COLO668 (cell line): ENCODE data around the gene DDIT3.
A peak's percentile ranks its signal among the peaks of the same experiment; 100 is the strongest.

ENCODE experiments used
- DNase-seq: peaks from one replicate; lab custom pipeline; 2025; ENCODE audit not compliant: unreplicated experiment; lab: John Stamatoyannopoulos, UW

Gene DDIT3

GRCh38 chr12:57487597-57488401 lies 32.5 kb downstream of the DDIT3 start, which contains the start of gene MARS1:
Gene MARS1, plus strand, starts transcription at chr12:57488068. Its CDS starts 23 bp downstream, at chr12:57488091.
- DNase-seq: peak; percentile 89

- no peak for DNase-seq
Measured at GRCh38 chr12:57487055-57487596, 33.2 kb downstream of the DDIT3 start.

- DNase-seq: no peak
Measured at GRCh38 chr12:57485695-57486094, 34.6 kb downstream of the DDIT3 start.

- DNase-seq: no peak
Measured at GRCh38 chr12:57483466-57483865, 36.8 kb downstream of the DDIT3 start.

GRCh38 chr12:57481671-57482070 lies 38.6 kb downstream of the DDIT3 start:
- DNase-seq: no peak

GRCh38 chr12:57479376-57480115 lies 40.8 kb downstream of the DDIT3 start, which contains the start of gene ARHGAP9:
Gene ARHGAP9, minus strand, starts transcription at chr12:57479866. Its CDS starts 460 bp downstream, at chr12:57479406.
- DNase-seq: no peak

GRCh38 chr12:57479043-57479375 lies 41.3 kb downstream of the DDIT3 start:
- no peak for DNase-seq

- DNase-seq: no peak
Measured at GRCh38 chr12:57477710-57478681, 42.3 kb downstream of the DDIT3 start.

- no peak for DNase-seq
Measured at GRCh38 chr12:57476993-57477709, 43.2 kb downstream of the DDIT3 start.

- no peak for DNase-seq
Measured at GRCh38 chr12:57476162-57476992, 43.9 kb downstream of the DDIT3 start.

GRCh38 chr12:57475271-57476161 lies 44.8 kb downstream of the DDIT3 start:
- no peak for DNase-seq

GRCh38 chr12:57474862-57475261 lies 45.5 kb downstream of the DDIT3 start:
- DNase-seq: no peak

GRCh38 chr12:57474430-57474829 lies 45.9 kb downstream of the DDIT3 start:
- no peak for DNase-seq

- DNase-seq: no peak
Measured at GRCh38 chr12:57473886-57474285, 46.4 kb downstream of the DDIT3 start.

- DNase-seq: no peak
Measured at GRCh38 chr12:57473392-57473791, 46.9 kb downstream of the DDIT3 start.

- no peak for DNase-seq
Measured at GRCh38 chr12:57472391-57472790, 47.9 kb downstream of the DDIT3 start.

GRCh38 chr12:57471661-57472060 lies 48.7 kb downstream of the DDIT3 start:
- DNase-seq: no peak

- no peak for DNase-seq
Measured at GRCh38 chr12:57470970-57471656, 49.2 kb downstream of the DDIT3 start.
